Measurements from ENCODE around the gene OGT. TPM values are rescaled to one million over a fixed set of nuclear protein-coding genes. Genes with fewer than 3 reads are reported as not detected.

The OGT gene
- total RNA-seq, 1 experiment from 2014 or later = 116 TPM

GRCh38 chrX:71617742-71618141, 84.8 kb downstream of the OGT start:
- Histone ChIP-seq H3K9me3 (ENCODE audit: control insufficient read depth, low read depth, low read length) (peaks cover 36% of the 10 kb centered on the region), H2BK15ac (ENCODE audit: low read depth, low read length) (no peak overlapping the region), H3K9ac (ENCODE audit: extremely low read depth, insufficient read length, low read length) (no peak overlapping the region), H3K79me2 (ENCODE audit: insufficient read depth, low read length) (no peaks in the 10 kb centered on the region), H2AK5ac (ENCODE audit: insufficient read length, low read length) (no peak overlapping the region), H2BK12ac (ENCODE audit: insufficient read length, low read depth, low read length) (no peak overlapping the region), H3K4me2 (ENCODE audit: insufficient read depth, insufficient read length, low read length) (no peak overlapping the region), H4K20me1 (ENCODE audit: control insufficient read depth, insufficient read depth, insufficient read length) (no peaks in the 10 kb centered on the region), H4K91ac (ENCODE audit: insufficient read length, low read depth, low read length) (no peak overlapping the region), H4K8ac (replicated peaks; ENCODE audit: insufficient read length, low read depth, low read length) (no peak overlapping the region), H3K56ac (ENCODE audit: insufficient read length, low read depth, low read length) (no peak overlapping the region), H2BK20ac (ENCODE audit: low read depth, low read length, poor library complexity, severe bottlenecking) (no peak overlapping the region), H2BK5ac (ENCODE audit: insufficient read length, low read length) (no peak overlapping the region), H2BK120ac (ENCODE audit: low read depth, low read length, poor library complexity, severe bottlenecking) (no peak overlapping the region), H3K4ac (ENCODE audit: low read depth, low read length) (no peak overlapping the region), H2AFZ (ENCODE audit: low read length) (no peak overlapping the region), H3K27ac (ENCODE audit: insufficient read length, low read depth, low read length) (no peak overlapping the region), H3T11ph (ENCODE audit: low read length) (no peak overlapping the region), H3K4me1 (ENCODE audit: insufficient read depth, low read length) (no peaks in the 10 kb centered on the region), H3K23me2 (ENCODE audit: insufficient read length, low read depth, low read length, poor library complexity, severe bottlenecking) (no peaks in the 10 kb centered on the region), H3K79me1 (ENCODE audit: insufficient read depth, low read depth, low read length, poor library complexity, severe bottlenecking) (no peaks in the 10 kb centered on the region), H3K18ac (ENCODE audit: insufficient read length, low read depth, low read length) (no peak overlapping the region), H4K5ac (ENCODE audit: insufficient read length, low read depth, low read length) (no peak overlapping the region), H3K23ac (ENCODE audit: insufficient read length, low read depth, low read length) (no peak overlapping the region), H3K14ac (ENCODE audit: insufficient read depth, low read length) (no peak overlapping the region), H3K27me3 (ENCODE audit: insufficient read depth, low read length) (no peaks in the 10 kb centered on the region)
- H3K9me3 Mint-ChIP-seq = peaks cover 69 to 83% of the 10 kb centered on the region in 2 experiments
- H3K27me3 Mint-ChIP-seq (ENCODE audit: low read depth) = no peaks in the 10 kb centered on the region
- no peak for DNase-seq
- no CpG with 5 or more reads among the region's 8 CpGs for WGBS (ENCODE audit: extremely low coverage, insufficient read length, low lambda C conversion rate)
- TF ChIP-seq, protein P1, sequence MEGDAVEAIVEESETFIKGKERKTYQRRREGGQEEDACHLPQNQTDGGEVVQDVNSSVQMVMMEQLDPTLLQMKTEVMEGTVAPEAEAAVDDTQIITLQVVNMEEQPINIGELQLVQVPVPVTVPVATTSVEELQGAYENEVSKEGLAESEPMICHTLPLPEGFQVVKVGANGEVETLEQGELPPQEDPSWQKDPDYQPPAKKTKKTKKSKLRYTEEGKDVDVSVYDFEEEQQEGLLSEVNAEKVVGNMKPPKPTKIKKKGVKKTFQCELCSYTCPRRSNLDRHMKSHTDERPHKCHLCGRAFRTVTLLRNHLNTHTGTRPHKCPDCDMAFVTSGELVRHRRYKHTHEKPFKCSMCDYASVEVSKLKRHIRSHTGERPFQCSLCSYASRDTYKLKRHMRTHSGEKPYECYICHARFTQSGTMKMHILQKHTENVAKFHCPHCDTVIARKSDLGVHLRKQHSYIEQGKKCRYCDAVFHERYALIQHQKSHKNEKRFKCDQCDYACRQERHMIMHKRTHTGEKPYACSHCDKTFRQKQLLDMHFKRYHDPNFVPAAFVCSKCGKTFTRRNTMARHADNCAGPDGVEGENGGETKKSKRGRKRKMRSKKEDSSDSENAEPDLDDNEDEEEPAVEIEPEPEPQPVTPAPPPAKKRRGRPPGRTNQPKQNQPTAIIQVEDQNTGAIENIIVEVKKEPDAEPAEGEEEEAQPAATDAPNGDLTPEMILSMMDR (conservative IDR thresholded peaks at IDR 0.05) = no peak
- H3K36me3 Mint-ChIP-seq (ENCODE audit: insufficient read depth in 1 of 3, low read depth in 3 of 3) = peaks cover 0 to 23% (median 10%) of the 10 kb centered on the region in 3 experiments; a peak in 5 of 7 replicates
- H3K4me1 Mint-ChIP-seq = 0 out of 4 replicates have a peak, but pooled peaks cover 0 to 8% of the 10 kb centered on the region in 2 experiments
- peak overlapping the region in 1 of 3 experiments; percentile 82; a peak in 1 of 7 replicates for H3K27ac Mint-ChIP-seq
- no peak overlapping the region for H3K4me3 Mint-ChIP-seq
